GM12878 (cell line): ENCODE results near the gene SLC25A48.

Experiments used
- CBX3 ChIP-seq: fragments of 200-600 bp; sonication (generic); IDR thresholded peaks from 2 replicates; pipeline ENCODE4 v1.6.1; 2016; ENCODE audit warnings: low read depth, borderline replicate concordance
- TCF7 ChIP-seq: IDR thresholded peaks from 2 replicates; pipeline ENCODE4 v1.6.1; 2014; ENCODE audit warnings: antibody characterized with exemption, borderline replicate concordance
- TF ChIP-seq, protein P1 (sequence below), 3 experiments: IDR thresholded peaks in 2 of 3; conservative IDR thresholded peaks in 1 of 3; 2 replicates each; pipeline ENCODE4 v1.5.1; 2011; ENCODE audit warnings: low read depth in 3 of 3, low read length in 3 of 3, mild to moderate bottlenecking in 3 of 3, control low read depth in 2 of 3, moderate library complexity in 2 of 3, inconsistent platforms in 1 of 3, mixed read lengths in 1 of 3; ENCODE audit not compliant: control insufficient read depth in 2 of 3, insufficient read depth in 1 of 3; ENCODE audit errors: extremely low read depth in 1 of 3

DNA sequence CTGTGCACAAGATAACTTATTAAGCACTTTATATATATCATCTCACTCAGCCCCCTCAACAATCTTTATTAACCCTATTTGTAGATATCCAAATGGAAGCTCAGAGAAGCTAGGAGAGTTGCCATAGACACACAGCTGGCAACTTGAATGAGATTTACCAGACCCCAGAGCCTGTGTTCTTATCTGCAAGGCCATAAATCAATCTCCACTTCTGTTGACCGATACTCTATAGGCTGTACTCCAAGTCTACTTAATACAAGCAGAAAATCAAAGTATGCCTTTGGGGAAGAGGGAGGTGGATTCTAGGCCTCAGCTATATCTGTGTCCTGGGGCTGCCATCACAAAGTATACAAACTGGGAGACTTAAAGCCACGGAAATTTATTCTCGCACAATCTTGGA lies 67.2 kb downstream of the SLC25A48 start:
- TF ChIP-seq, protein P1, sequence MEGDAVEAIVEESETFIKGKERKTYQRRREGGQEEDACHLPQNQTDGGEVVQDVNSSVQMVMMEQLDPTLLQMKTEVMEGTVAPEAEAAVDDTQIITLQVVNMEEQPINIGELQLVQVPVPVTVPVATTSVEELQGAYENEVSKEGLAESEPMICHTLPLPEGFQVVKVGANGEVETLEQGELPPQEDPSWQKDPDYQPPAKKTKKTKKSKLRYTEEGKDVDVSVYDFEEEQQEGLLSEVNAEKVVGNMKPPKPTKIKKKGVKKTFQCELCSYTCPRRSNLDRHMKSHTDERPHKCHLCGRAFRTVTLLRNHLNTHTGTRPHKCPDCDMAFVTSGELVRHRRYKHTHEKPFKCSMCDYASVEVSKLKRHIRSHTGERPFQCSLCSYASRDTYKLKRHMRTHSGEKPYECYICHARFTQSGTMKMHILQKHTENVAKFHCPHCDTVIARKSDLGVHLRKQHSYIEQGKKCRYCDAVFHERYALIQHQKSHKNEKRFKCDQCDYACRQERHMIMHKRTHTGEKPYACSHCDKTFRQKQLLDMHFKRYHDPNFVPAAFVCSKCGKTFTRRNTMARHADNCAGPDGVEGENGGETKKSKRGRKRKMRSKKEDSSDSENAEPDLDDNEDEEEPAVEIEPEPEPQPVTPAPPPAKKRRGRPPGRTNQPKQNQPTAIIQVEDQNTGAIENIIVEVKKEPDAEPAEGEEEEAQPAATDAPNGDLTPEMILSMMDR (IDR thresholded peaks at IDR 0.05 in 2 of 3, conservative IDR thresholded peaks at IDR 0.05 in 1 of 3; ENCODE audit: control insufficient read depth in 2 of 3, extremely low read depth in 1 of 3, insufficient read depth in 1 of 3, low read depth in 3 of 3, low read length in 3 of 3): no peak
- no peak for TF ChIP-seq CBX3
- no peak for TF ChIP-seq TCF7
